Mucosa of gallbladder (tissue), 1 donor: ENCODE measurements around the gene UROC1. TPM values are rescaled to one million over a fixed set of nuclear protein-coding genes. Genes with fewer than 3 reads are reported as not detected.

Experiments used
- DNase-seq: peaks from one replicate; pipeline ENCODE4 v3.0.0-alpha.2; 2020; ENCODE audit warnings: low spot score
- total RNA-seq: library from RNA; stranded (reverse); gene quantifications from one replicate; pipeline ENCODE4 v1.2.1, GENCODE V29; 2021
- donor health status: DM: no; HTN: no; CAD: no.

The UROC1 gene
- total RNA-seq: 0.14 TPM

DNA sequence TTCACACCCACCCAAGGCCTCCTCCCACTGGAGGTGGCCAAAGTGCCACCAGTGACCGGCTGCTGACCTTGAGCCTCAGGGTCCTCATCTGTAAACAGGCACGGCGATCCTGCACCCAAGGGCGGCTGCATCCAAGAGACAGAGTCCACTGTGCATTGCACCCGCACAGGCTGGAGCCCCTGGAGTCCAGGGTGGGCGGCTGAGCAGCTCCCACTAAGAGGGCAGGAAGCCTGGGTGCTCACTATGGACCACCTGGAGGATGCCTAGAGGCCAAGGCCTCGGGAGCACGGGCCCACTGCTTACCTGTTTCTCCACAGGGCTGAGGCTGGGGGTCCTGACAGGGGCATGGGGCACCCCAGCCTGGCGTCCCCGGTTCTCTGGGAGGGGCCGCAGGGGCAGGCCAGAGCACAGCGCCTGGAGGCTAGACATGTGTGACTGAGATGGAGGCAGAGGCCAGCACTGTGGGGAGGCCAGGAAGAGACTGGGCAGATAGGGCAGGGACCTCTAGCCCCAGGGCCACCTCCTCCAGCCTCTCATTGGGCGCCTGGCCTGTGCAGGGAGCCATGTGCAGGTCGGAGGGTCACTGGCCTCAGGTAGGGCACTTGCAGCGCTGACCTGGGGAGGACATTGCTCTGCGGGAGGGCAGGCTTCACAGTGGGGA, at the start of gene UROC1:
Gene UROC1, minus strand, starts transcription at position 483 of the 661 bp plus-strand sequence. Its CDS starts 54 bp downstream, at position 429.
- DNase-seq: no peak

DNA sequence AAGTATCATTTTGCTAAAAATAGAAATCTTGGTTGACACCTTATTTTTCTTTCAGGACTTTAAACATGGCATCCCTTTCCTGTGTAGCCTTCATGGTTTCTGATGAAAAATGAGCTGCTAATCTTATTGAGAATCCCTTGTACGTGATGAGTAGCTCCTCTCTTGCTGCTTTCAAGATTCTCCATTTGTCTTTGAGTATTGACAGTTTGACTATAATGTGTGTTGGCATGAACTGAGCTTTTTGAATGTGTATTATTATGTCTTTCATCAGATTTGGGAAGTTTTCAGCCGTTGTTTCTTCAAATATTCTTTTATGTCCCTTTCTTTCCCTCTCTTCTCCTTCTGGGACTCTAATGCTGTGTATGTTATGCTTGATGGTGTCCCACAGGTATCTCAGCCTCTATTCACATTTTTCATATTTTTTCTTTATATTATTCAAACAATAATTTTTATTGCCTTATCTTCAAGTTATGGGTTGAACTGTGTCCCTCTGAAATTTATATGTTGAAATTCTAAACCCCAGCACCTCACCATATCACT, 45.2 kb upstream of the UROC1 start:
- no peak for DNase-seq

DNA sequence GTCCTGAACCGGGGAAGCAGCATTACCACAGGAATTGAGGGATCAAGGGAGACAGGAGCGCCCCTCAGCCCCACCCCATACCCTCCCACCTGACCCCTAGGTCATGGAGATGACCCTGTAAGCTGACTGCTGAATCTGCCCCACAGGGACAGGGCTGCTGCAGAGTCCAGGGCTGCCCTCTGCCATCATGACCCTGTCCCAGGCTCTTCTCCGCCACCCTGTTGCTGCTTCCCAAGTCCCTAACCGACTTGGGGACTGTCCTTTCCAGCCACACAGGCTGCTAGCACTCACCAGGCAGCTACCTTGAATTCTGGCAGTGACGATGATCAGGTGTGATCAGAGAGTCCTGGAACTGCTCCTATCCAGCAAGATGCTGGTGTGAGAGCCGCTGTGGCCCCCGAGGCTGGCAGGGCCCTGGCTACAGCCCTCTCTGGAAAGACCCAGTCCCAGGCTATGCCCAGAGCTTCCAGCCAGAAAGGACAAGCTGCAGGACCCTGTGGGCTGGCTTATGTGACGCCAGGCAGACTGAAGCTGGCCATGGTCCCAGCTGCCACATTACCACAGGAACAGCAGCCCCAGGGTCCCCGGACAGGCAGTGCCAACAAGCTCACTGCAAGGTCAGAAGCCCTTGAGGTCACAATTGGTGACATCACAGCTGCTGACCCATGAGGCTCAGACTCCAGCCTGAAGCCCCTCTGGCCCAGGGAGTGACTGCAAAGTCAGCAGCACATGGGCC, 40.9 kb upstream of the UROC1 start, which contains the start of gene C3orf22:
Gene C3orf22, minus strand, starts transcription at position 597 of the 736 bp plus-strand sequence. CDS start 5,542 bp downstream, outside the sequence.
- DNase-seq: peak; percentile 2

DNA sequence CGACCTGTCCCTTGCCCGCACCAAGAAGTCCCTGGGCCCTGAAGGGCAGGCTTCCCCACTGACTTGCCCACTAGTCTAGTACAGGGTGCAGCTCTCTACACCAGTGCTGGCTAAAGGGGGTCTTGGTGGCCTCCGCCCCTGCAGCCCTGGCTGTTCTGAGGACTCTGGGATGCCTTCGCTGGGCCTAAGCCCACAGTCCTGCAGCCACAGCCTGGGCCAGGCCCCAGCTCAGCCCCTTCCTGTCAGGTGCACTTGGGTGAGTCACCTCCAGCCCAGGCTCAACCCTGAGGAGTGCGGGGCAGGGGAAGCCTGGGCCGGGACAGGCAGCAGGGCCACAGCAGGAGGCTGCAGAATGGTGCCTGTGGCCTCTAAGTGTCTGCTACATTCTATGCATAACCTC, 40.2 kb upstream of the UROC1 start:
- DNase-seq: peak; percentile 1

DNA sequence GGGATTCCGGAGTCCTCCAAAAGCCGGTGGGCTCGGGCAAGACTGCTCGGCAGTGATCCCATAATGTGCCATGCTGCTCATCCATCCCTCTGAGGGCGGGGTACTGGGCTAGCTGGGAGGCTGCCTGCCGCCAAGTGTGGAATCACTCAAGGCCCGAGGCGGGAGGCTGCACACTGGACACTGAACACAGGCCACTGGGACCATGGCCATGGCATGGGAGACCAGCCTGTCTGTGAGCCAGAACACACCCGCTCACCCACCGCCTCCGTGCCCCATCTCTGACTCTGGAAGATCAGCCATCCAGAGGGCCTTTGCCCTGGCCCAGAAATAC, 39.8 kb upstream of the UROC1 start:
- peak; percentile 9 for DNase-seq

DNA sequence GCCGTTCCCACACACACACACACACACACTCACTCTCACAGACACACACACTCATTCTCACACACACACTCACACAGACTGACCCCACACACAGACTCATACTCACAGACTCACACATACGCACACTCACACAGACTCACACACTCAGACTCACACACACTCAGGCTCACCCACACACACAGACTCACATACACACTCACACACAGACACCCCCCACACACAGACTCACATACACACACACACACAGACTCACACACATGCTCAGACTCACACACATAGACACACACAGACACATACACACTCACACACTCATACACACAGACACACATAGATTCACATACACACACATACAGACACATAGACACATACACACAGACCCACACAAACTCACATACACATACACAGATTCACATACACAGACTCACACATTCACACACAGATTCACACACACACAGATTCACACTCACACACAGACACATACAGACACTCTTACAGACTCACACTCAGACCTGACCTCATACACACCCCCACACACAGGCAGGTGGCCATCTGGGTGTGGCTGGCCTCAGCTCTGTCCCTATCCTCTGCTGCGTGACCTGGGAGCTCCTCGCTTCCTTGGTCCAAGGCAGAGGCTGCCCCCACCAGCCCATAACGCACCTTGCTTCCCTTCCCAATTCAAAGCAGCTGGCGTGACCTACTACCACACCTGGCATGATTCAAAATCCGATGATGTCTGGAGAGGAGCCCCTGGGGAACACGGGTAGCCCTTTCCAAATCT, 39.3 kb upstream of the UROC1 start:
- peak; percentile 8 for DNase-seq

DNA sequence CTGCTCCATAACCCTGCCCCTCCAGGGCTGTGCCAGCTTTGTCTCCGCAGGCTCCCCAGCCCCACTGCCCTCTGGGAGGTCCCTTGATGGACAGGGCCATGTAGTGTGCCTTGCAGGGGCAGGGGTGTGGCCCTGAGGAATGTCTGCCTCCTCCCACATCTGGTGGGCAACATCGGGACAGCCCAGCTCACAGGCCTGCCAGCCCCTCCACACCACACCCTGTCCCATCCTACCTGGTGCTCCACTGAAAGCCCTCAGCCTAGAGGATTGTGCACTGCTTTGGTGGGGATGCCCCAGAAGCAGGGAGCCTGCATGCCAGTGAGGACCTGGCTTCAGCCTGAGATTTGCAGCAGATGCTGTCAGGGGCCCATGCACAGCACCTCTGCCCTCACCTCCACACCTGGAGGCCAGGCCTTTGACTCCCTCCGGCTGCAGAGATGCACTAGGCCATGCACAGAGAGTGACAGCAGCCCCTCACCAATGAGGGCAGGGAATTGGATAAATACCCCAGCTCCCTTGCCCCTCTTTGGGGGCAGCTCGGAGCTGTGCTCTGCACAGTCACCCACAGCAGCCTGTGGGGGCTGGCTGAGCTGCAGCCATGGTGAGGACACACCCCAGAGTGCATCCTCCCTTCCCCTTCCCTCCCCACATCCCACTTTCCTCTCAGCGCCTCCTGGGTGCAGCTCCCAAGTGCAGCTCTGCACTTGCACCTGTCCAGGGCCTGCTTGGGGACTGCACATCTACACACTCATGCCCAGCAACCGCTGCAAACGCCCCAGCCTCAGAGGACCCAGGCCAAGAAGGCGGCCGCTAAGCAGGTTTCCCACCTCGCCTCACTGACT, 38.4 kb upstream of the UROC1 start:
- DNase-seq: peak; percentile 8

DNA sequence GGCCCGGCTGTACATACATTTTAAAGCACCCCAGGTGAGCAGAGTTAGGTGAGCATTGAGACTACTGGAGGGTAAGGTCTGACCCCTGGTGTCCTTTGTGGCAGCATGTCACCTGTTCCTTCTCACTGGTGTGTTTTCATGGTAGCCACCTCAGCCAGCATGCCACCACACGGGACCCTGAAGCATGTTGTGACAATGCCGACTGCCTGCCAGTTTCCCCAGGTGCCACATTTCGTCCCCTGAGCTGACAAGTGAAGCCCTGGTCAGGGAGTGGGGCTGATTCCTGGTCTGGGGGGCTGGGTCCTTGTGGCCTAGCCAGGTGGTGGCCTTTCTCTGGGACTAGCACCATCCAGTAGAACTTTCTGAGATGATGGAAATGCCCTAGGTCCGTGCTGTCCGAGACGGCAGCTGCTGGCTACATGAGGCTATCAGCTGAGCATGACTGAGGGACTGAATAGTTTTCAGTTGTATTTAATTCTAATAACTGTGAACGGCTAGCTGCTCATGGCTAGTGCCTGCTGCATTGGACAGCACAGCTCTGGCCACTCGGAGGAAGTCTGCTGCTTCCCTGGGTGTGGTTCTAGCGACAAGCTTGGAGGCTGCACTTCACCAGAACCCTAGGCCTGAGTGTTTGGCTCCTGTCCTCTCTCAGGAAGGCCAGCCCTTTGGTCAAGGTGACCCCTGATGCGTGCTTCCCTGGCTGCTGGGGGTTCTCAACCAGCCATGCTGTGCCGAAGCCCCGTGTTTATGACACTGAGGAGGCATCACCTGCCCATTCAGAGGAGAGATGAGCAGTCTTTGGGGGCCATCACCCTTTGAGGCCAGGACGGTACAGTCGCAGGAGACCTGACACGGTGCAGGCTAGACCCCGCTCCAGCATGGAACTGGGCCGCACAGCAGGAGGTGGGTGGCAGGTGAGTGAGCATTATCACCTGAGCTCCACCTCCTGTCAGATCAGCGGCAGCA, 37.3 kb upstream of the UROC1 start:
- DNase-seq: peak; percentile 7

DNA sequence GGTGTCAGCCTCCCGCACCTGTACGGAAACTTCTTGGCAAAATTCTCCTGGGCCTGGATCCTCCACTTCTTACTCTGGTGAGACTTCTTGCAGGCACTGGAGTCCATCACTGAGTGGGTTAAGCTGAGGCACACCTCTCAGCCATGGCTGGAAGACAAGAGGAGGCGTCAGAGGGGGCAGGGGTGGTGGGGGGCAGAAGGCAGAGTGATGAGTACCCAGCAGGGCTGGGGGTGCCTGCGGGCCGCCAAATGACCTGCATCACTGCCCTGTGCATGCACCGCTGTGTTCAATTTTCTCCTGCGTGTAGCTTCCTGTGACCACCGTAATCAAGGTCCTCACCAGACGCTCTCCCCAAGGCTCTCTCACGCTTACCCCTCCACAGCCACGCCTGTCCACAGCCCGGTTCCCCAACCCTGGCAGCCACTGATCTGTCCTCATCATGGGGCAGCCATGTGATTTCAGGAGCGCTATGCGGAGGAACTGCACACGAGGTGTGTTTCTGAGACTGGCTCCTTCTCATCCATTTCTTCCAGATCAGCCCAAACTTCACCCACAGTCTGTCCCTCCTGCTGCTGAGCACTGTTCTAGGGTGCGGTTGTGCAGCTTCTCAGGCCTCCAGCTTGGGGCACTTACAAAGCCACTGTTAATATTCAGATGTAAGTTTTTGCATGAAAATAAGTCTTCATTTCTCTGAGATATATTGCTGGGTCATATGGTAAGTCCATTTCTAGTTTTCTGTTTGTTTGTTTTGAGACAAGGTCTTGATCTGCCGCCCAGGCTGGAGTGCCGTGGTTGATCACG, 35.9 kb upstream of the UROC1 start:
- peak; percentile 5 for DNase-seq

DNA sequence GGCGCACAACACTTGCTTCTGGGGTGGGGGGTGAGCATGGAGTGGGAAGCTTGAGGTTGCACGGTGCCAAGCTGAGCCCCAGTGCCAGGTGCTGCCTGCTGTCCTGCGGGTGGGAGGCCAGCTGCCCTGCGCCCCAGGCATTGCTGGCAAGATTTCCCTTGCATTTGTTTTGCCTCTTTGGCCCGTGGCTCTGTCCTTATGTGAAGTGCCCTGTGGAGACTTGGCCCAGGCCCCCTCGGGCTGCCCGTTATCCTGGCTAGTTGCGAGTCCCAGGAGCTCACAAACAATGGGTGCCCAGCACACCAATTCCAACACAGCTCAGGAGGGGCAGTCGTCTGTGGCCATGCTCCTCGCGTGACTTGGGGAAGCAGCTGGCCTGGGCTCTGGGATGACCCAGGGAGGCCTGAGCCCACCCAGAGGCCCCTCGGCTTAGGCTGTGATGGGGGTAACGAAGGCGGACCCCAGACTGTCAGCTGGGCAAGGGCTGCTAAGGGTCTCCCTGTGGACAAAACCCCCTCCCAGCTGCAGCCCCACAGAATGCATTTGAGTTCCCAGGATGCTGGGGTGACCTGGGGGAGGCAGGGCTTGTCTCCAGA, 35.2 kb upstream of the UROC1 start:
- peak; percentile 9 for DNase-seq

DNA sequence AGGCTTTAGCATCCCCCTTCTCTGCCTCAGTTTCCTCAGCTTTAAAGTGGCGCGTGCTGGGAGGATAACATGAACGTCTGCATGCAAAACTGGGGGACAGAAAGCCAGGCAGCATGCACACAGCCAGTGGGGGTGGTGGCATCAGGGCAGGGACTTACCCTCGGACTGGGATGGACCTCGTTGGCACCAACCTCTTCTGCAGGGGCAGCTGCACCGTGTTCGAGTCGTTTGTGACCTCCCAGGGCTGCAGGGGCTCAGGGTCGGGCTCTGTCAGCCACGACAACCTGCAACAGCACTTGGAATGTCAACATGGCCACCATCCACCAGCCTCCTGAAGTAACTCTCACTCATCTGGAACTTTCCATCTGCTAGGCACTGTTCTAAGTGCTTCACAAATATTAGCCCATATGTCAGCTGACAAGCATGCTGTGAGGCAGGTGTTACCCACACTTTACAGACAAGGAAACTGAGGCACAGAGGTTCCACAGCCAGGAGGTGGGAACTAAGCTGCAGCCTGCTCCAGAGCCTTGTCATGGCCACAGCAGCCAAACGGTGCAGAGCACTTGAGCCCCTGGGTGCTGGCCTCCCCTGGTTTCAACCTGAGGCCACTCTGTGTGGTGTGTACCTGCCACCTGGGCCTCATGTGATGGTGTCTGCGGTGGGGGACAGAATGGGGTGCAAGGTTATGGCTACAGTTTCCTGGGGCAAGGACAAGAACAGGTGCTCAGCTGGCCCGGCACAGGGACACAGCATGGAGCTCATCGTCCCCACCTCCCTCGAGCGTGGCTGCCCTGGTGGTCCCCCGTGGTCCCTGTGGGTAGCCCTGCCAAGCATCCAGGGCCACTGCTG, 34.5 kb upstream of the UROC1 start:
- DNase-seq: peak; percentile 6

DNA sequence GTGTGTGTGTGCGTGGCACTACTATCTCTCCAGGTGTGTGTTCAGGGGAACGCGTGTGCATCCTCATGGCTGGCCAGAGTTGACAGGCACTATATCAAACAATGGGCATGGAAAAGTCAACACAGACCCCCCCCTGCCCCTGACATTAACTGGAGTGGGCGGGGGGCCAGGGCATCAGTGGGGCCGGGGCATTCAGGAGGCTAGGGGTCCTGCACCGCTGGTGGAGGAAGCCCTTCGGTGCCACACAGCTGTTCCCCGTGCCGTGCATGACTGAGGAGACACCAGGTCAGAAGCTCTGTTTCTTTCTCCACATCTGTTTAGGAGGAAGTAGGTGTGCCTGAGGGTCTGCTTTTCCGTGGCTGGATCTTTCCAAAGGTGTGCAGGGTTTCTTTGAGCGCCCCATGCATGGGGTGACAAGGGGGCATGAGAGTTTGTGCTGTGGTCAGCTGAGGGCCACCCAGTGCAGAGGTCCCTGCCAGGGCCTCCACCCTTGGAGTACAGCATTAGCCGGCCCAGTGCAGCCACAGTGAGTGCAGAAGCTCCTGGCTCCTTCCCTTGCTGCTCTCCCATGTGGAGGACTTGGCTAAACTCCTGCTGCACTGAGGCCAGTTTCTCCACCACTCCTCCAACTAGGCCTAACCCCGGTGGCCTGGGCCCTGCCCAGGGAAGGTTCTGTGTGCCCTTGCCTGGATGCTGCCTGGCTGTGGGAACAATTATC, 33.7 kb upstream of the UROC1 start:
- DNase-seq: peak; percentile 8

DNA sequence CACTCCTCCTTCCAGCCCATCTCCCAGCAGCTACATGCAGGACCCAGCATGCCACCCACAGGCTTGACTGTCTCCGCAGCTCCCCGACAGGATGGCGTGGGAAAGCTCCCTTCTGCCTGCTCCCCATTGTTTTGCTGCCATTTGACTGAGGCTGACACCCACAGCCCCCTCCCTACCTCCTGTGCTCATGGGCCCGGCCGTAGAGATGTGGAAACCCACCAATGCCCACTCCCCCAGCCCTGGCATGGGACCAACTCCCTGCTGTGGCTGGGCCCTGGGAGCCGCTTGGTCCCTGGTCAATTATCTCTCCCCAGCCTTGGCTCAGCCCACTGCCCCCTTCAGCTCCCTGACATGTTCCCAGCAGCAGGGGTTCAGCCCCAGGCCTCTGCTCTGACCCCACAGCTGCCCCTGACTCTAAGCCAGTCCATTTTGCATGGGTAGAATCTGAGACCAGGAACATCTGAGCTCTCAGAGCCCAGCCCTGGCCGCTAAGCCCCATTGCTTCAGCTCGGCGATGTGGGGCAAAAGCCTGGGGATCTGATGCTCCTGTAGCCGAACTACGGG, 33.0 kb upstream of the UROC1 start:
- no peak for DNase-seq

DNA sequence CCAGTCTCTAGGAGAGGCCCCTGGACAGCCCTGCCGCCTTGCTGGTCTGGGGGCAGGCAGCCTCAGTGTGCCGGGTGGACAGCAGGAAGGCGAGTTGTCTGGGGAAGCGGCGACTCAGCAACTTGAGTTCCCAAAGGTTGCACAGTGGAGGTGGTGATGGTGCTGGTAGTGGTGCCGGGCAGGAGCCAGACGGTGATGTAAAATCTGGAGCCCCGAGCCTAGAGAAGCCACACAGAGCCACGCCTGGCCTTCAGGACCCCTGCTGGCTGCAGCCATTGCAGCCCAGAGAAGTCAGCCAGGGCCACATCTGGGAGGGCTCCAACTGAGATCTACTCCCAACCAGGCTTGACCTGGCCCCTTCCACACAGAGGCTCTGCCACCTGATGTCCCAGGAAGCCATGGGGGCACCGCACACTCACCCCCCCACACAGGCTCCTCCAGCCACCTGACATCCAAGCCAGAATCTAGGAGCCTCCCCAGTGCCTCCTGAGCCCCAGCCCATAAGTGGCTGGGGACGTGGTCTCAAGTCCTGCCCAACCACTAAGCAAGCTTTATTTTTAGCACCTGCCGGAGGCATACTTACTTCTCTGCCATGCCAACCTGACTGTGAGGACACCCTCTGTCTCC, 32.4 kb upstream of the UROC1 start:
- DNase-seq: no peak

DNA sequence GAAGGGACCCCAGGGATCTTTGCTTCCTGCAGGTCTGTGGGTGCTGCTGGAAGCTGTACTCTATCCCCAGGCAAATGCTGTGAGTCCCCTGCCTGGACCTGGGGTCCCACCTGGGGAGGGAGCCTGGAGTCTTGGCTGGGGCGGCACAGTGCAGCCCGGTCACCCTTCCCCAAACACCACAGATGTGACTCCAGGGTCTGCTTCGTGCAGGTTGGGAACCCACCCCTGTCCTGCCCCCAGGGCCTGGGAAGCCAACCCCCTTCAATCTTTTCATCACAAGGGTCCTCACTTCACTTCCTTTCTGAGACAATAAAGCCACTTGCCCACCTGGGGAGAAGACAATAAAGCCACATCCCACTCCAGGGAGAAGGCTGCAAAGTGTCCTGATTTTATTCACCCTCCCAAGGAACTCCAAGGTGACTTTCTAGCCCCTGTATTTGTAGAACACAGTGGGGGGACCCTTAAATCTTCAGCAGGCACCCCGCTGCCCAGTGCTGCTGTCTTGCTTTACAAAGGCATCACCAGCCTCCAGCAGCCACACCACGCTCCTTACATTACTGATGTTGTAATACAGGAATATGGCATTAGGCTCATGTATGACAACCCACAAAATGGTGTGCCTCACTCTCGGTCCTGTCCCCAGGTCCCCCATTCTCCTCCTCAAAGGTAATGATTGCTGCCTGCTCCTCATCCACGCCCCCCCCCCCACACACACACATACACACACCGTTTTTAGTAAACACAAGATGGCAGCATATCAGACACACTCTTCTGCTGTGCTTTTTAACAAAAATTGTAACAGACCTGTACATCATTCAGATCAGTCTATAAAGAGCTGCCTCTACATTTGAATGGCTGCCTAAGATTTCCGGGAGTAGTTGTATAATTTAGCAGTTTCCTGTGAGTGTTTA, 31.2 kb upstream of the UROC1 start:
- no peak for DNase-seq
